Stimulated activated CD4-positive, alpha-beta T cell treated with anti-CD3 and anti-CD28 coated beads, TNF-alpha, amount 100 ng/mL, for 24 hours (primary cell): ENCODE results near the gene HSPA4L.

Experiments
- DNase-seq, 3 experiments: peaks; one replicate each; pipeline ENCODE4 v3.0.0-alpha.2; 2020; ENCODE audit warnings: low read depth in 3 of 3

Gene HSPA4L

DNA sequence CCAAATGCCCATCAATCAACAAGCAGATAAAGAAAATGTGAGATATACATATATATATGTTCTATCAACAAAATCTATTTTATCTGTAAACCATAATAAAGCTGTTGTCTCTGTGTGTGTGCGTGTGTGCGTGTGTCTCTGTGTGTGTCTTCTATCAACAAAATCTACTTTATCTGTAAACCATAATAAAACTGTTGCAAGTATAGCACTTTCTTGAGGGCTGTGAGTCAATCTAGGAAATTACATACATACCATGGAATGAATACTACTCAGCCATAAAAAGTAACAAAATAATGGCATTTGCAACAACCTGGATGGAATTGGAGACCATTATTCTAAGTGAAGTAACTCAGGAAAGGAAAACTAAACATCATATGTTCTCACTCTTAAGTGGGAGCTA is 86.1 kb downstream of the HSPA4L start:
- DNase-seq, result no peak

- no peak for DNase-seq
Observed at GRCh38 chr4:127870281-127870680, 88.2 kb downstream of the HSPA4L start.

DNA sequence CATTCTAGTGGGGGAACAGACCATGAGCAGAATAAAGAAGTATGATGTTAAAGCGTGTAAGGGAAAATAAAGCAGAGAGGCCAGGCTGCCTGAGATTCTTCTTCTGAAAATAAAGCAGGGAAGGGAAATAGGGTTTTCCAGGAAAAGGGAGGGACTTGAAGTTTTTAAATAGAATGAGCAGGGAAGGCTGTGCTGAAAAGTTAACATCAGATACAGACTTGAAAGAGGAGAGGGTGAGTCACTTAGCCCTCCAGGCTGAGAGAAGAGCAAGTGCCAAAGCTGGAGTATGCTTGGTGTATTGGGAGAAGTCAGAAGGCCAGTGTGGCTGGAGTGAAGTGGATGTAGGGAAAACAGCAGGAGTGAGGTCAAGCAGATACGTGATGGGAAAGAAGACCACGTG is 88.6 kb downstream of the HSPA4L start:
- DNase-seq, result no peak

DNA sequence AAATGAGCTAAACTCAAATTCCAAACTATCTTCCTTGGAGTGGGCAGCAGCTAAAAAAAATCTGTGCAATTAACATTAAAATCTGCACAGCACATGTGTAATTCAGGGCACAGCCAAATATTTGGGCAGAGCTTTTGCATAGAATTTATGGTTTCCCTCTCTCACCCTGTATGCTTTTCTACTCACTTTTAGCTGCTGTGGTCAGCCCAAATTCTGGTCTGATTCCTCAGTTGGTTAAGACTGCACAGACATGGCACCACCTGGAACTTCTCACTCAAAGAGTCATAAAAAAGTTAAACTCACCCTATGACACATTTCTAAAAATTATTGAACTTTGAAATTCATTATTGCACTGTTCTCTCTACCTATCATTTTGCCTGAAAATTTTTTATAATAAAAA is 93.7 kb downstream of the HSPA4L start:
- no peak for DNase-seq

- DNase-seq, result peak; percentile 88 to 94 (median 88)
Observed at GRCh38 chr4:127880763-127881562, 98.8 kb downstream of the HSPA4L start, which contains the start of gene PLK4. Gene PLK4, plus strand, starts transcription at chr4:127880893. Its CDS starts 242 bp downstream, at chr4:127881135.

GRCh38 chr4:127881563-127881864 is 99.4 kb downstream of the HSPA4L start:
- DNase-seq, result no peak

DNA sequence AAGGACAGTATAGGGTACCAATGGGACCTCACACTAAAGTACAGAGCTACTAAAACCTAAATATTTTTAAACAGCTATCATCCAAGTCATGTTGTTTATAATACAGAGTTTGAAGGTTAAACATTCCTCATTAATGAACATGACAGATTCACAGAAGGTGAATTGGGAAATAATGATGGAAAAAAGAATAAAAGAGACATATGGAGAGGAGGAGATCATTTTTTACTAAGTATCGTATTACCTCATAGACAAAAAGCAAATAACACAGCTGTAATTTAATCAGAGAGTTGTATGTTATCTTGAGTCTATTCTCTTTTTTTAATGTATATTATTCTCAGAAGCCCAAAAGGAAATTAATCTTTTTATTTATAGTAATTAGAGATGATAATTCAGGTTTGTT is 106.4 kb downstream of the HSPA4L start:
- no peak for DNase-seq

DNA sequence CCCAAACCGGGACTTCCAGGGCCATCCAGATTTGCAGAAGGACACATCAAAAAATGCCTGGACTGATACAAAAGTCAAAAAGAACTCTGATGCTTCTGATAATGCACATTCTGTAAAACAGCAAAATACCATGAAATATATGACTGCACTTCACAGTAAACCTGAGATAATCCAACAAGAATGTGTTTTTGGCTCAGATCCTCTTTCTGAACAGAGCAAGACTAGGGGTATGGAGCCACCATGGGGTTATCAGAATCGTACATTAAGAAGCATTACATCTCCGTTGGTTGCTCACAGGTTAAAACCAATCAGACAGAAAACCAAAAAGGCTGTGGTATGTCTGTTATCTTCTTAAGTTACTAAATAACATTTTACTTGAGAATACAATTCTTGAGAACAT is 107.8 kb downstream of the HSPA4L start:
- no peak for DNase-seq
